Renal pelvis (tissue), 4 donors: ENCODE results near the gene COMMD4. TPM values are rescaled to one million over a fixed set of nuclear protein-coding genes. Genes with fewer than 3 reads are reported as not detected.

Source experiments
- DNase-seq: peaks from one replicate; pipeline ENCODE4 v3.0.0-alpha.2; 2013
- polyA plus RNA-seq, 3 donors: library from polyadenylated mRNA; unstranded; fragments of 120-200 nt; gene quantifications; one replicate each; pipeline ENCODE4 v1.2.1, GENCODE V29; 2013; ENCODE audit not compliant: insufficient read length in 3 of 3

COMMD4 gene
- polyA plus RNA-seq, 3 donors: 94.1 to 112 (median 106) TPM

GRCh38 chr15:75352186-75353080 is 16.6 kb downstream of the COMMD4 start:
- no peak for DNase-seq

- DNase-seq: no peak
These were observed 17.7 kb downstream of the COMMD4 start for GRCh38 chr15:75353604-75354003.

- DNase-seq: no peak
These were observed 18.6 kb downstream of the COMMD4 start for GRCh38 chr15:75354454-75354853.

GRCh38 chr15:75355369-75355768 is 19.5 kb downstream of the COMMD4 start:
- DNase-seq: no peak

- no peak for DNase-seq
These were observed 20.1 kb downstream of the COMMD4 start for GRCh38 chr15:75356006-75356405.

- DNase-seq: no peak
These were observed 20.7 kb downstream of the COMMD4 start for GRCh38 chr15:75356517-75356916.

GRCh38 chr15:75357976-75358673 is 22.3 kb downstream of the COMMD4 start:
- no peak for DNase-seq

GRCh38 chr15:75358771-75359536 is 23.1 kb downstream of the COMMD4 start:
- DNase-seq: no peak

GRCh38 chr15:75359537-75360250 is 23.8 kb downstream of the COMMD4 start:
- no peak for DNase-seq

- DNase-seq: no peak
These were observed 24.5 kb downstream of the COMMD4 start for GRCh38 chr15:75360391-75360790.

- no peak for DNase-seq
These were observed 25.0 kb downstream of the COMMD4 start for GRCh38 chr15:75360856-75361255.

- no peak for DNase-seq
These were observed 25.6 kb downstream of the COMMD4 start for GRCh38 chr15:75361361-75361988.

GRCh38 chr15:75361989-75362641 is 26.3 kb downstream of the COMMD4 start:
- DNase-seq: no peak

GRCh38 chr15:75362642-75363249 is 26.9 kb downstream of the COMMD4 start:
- no peak for DNase-seq

GRCh38 chr15:75363786-75364185 is 27.9 kb downstream of the COMMD4 start:
- DNase-seq: no peak

- no peak for DNase-seq
These were observed 29.0 kb downstream of the COMMD4 start for GRCh38 chr15:75364881-75365280.

GRCh38 chr15:75366163-75366562 is 30.3 kb downstream of the COMMD4 start:
- no peak for DNase-seq

GRCh38 chr15:75367006-75367405 is 31.1 kb downstream of the COMMD4 start:
- DNase-seq: no peak

GRCh38 chr15:75367406-75367912 is 31.6 kb downstream of the COMMD4 start:
- no peak for DNase-seq
